DMS 273 (cell line): Measurements from ENCODE around the gene FBXW11.

Experiments
- DNase-seq: peaks from one replicate; lab custom pipeline; 2025; ENCODE audit not compliant: unreplicated experiment; lab: John Stamatoyannopoulos, UW

FBXW11 gene

GRCh38 chr5:171872666-171873065, 133.8 kb downstream of the FBXW11 start:
- no peak for DNase-seq

DNA sequence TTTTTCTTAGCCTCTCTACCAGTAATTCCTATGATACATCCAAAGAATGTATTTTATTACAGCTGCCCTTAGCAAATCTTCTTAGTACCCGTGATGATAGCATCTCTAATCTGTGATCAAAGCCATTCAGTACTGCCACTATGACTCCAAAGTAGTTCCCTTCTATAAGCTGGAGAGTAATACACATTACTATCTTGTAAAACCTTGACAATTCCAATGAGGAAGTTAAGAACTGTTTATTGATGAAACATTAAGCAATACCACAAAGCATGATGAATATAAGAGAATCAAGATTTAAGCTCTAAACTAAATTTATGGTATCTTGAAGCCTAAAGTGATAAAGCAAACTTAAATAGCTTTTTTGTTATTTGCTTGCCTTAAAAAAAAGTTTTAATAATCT, 134.7 kb downstream of the FBXW11 start:
- no peak for DNase-seq

GRCh38 chr5:171869956-171870355, 136.5 kb downstream of the FBXW11 start:
- DNase-seq, result no peak

DNA sequence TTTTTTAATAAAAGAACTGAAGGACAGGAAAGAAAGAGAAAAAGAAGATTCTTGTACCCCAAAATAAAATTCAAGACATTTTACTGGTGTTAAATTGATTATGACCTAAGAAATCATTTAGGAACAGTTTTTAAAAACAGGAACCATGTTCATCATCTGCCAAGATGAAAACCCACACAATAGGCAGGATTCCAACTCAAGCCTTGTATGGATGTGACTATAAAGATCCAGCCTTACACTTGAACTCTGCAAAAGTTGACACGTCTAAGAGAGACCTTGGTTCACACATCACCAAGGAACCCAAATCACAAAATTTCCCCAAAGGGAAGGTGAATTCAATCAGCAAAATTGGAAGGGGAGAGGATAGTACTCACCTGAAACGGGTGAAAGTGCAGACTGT, 138.2 kb downstream of the FBXW11 start:
- no peak for DNase-seq

DNA sequence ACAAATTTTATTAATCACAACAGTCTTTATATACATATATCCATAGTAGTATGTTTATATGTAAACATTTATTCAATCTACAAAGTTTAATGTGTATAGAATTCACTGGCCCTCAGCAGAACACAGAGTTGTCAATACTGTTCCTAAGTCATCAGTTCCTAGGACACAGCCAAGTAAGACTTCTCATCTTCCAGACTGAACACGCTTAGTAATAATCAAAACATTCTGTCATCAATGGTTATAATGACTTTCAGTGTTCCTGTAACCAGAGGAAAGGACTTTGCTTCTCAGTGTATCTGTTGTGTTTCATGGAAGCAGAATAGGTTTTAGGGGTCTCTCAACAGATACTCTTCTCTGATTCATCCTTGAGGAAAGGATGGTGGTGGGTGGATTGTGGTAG, 138.7 kb downstream of the FBXW11 start:
- no peak for DNase-seq

- DNase-seq, result no peak
Observed at GRCh38 chr5:171865471-171865870, 141.0 kb downstream of the FBXW11 start.

- DNase-seq, result no peak
Observed at GRCh38 chr5:171863935-171864334, 142.5 kb downstream of the FBXW11 start.

GRCh38 chr5:171862624-171863023, 143.8 kb downstream of the FBXW11 start:
- no peak for DNase-seq

- DNase-seq, result no peak
Observed at GRCh38 chr5:171861381-171861780, 145.1 kb downstream of the FBXW11 start.

DNA sequence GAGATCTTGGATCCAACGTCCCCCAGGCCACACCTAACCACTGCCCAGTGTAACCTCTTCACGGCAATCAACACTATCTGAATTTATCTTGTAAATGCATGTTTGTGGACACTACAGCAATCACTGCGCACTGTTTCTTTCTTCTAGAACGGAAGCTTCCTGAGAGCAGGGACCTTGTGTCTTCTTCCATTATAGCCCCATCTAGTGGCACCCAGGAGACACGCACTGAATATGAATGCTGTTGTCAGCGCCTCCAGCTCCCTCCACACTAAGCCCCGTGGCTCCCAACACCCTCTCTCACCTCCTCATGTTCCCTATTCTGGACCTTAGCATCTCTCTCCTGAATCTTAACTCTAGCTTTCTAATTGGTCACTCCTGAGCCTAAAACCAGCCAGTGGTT, 148.1 kb downstream of the FBXW11 start:
- peak; percentile 46 for DNase-seq

DNA sequence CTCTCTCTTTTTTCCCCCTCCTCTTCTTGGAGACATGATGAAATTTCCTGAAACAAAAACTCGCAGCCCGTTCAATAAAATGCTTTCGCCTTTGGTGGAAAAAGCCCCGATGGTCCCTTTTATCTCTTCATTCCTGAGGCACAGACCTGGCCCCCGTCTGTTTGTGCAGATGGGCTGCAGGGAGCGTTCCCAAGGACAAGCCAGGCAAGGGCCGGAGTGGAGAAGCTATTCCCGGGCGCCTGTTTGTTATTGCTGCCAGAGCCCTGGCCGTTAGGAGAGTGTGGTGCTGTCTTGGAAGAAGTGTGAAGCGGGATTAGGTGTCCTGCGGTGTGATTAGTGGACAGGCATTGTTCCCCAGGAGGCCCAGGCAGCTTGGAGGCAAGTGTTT, 149.0 kb downstream of the FBXW11 start:
- DNase-seq, result peak; percentile 63

DNA sequence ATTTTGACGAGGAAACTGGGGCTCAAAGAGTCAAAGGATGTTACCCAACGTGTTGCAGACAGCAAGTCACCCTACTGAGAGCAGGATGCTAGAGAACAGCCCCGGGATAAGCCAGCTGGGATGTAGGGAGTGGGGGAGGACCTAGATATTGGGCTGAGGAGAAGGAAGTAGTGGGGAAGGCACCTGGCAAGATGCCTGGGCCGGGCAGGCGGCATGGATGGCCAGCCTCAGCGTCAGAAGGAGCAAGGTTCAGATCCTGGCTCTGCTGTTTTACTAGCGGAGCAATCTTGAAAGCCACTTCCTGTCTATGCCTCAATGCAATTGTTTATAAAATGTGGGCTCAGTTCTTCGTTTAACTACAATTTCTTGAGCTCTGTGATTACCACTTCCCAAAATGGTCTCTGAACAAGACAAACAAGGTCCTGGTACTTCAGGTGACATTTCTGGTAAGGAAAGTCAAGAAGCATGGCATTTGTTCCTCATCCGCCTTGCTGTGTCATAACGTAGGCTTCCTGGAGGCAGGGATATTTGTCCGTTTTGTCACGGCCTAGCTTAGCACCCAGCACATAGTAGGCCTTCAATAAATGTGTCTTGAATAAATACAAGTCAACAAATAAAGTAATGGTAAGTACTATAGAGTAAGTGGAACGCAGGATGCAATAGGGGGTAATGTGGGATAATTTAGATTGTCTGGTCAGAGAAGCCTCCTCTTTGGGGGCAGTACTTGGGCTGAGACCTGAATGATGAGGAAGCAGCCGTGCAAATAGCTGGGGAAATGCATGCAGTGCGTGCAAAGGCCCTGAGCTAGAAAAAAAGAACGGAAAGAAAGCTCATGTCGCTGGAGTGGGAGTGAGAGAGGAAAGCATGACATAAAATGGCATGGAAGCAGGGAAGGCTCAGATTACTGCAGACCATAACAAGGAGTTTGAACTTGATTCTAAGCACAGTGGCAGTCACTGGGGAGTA, 150.4 kb downstream of the FBXW11 start:
- no peak for DNase-seq

DNA sequence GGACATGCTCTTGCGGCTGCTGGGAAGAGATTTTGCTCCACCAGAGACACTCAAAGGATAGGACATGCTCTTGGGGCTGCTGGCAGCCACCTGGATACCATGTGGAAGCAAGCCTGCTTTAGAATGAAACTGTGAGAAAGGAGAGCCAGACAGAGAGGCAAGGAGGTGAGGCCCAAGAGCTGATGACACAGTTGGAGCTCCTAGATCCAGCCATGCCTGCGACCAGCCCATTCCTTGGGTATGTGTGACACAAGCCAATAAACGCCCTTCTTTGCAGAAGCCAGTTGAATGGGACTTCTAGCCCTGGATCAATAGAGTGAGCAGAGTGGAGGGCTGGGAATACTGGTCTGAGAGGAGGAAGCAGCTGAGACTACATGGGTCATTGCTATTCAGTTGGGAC, 151.2 kb downstream of the FBXW11 start:
- DNase-seq, result no peak

DNA sequence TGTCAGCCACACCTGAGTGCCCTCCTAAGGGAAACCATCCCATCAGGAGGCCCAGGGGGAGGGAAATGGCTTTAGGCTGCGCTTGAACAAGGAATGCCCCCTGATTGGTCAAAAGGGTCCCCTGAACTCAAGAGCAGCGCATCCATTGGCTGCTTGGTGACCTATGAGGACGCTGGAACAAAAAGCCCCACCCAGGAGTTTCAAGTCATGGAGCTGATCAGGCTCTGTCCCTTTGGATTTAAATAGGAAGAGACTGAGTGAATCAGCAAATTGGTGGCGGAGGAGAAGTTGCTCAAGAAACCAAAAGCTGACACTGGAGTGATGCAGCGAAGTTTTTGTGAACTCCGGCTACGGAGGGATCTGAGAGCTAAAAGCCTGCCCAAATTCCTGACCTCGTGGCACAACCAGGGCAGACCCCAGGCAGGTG, 154.2 kb downstream of the FBXW11 start:
- DNase-seq, result no peak

GRCh38 chr5:171851251-171851650, 155.2 kb downstream of the FBXW11 start:
- DNase-seq, result no peak

GRCh38 chr5:171850324-171850947, 156.0 kb downstream of the FBXW11 start:
- peak; percentile 56 for DNase-seq

DNA sequence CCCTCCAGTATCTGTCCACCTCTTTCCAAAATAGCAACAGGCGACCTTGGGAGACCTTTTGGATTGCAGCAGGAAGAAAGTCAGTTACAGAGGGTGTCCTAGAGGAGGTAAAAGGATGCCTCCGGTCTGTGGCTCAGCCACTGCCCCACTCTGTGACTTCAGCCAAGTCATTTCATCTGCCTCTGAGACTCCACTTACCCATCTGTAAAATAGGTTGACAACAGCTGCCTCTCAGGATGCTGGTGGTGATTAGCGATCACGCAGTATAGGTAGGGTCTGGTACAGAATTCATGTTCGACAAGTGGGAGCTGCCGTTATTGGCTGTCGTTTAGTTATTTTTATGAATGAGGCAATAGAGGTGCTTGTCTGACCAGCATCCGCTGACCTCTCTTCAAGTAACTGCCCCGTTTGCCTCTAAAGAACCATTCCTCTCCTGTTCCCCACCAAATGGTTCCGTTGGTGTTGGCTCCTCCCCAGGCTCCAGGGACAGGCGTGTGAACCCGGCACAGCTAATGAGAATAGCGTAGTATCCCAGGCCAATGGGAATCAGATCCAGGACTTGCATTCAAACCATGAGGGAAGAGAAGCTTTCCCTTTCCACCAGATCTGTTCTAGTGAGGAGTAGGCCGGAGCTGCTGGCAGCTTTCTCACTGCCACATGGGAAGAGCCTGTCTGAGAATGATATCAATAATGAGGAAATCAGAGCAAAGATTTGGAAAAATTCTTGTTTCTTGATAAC, 156.7 kb downstream of the FBXW11 start:
- no peak for DNase-seq

DNA sequence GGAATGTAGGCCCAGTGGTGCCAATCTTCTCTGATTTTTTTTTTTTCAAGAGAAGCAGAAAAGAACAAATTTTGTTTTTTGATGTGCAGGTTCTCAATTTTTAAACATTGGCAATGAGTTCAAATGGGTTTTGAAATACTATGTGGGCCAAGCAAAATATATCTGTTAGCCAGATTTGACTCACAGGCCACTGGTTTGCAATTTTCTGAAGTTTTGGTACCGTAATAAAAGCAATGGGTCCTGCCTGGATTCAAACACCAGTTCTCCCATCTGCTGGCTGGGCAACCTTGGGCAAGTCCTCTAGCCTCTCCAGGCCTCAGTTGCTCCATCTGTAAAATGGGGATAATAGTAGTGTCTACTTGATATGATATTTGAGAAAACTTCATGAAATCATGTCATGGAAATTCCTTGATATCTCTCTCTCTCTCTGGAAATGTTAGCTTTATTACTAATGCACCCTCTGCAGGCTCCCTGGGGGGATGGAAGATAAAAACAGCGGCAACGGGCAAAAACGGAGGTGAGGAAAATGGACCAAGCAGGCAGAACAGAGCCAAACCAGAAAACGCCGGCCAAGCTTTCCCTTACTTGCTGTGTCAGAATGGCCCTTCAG, 157.4 kb downstream of the FBXW11 start:
- no peak for DNase-seq

DNA sequence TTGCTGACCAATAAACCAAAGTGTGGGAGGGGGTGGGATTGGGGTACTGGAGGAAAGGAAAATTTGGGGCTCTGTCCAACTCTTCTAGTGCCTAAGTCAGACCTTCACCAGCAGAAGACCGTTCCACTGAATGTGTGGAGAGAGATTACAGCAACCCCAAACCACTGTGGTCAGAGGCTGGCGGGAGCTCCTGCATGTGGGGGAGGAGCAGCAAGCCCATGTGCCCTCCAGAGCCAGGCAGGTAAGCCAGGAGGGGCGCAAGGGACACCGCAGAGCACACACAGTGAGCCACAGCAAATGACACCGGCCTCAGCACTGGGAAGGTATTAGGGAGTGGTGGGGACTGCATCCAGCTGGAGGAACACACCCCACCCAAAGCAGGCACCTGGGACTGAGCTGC, 158.0 kb downstream of the FBXW11 start:
- DNase-seq, result no peak

DNA sequence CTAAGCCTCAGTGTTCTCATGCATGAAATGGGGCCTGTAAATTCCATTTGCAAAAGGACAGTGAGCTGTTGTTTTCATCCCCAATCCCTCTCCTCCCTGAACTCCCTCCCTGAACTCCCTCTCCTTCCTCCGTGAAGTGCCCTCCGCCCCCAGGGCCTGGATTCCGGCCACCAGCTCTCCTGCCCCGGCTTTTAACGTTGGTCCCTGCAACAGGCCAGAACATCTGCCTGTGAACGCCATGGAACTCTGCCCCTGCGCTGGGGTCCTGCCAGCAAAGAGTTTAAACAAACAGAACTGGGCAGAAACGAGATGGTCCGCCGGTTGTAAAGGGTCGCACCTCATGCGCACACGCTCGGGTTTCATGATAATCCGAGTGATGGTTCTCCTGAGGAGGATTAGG, 158.4 kb downstream of the FBXW11 start:
- no peak for DNase-seq

DNA sequence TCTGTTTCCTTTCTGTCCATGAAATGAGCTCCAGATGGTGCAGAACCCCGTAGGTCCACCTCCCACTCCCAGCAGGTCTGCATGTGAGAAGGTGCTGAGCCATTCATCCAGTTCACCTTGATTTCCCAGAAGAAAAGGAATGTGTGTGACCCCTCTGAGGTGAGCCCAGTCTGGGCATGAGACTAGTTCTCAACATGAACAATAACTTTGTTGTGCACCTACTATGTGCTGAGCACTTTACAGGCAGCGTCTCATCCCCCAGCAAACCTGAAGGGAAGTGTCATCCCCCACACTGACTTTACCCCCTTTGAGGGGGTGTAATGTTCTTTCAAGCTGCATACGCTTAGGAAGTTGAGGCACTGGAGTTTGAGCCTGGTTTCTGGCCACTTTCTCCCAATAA, 159.4 kb downstream of the FBXW11 start:
- DNase-seq, result no peak
